Type B pancreatic cell (in vitro differentiated cells): ENCODE measurements around the gene NAA15. TPM values are rescaled to one million over a fixed set of nuclear protein-coding genes. Genes with fewer than 3 reads are reported as not detected.

Source experiments
- DNase-seq: peaks from one replicate; pipeline ENCODE4 v3.0.0; 2021; ENCODE audit warnings: mixed read lengths; ENCODE audit not compliant: unreplicated experiment; ENCODE audit errors: extremely low spot score
- H3K27ac Mint-ChIP-seq: 2 replicates; pipeline ENCODE4 v1.8.0; 2021; ENCODE audit warnings: mild to moderate bottlenecking, mixed read lengths
- H3K27me3 Mint-ChIP-seq: 2 replicates; pipeline ENCODE4 v1.8.0; 2021; ENCODE audit warnings: mixed read lengths
- H3K36me3 Mint-ChIP-seq: 2 replicates; pipeline ENCODE4 v1.8.0; 2021; ENCODE audit warnings: mixed read lengths
- H3K4me1 Mint-ChIP-seq: one replicate; pipeline ENCODE4 v1.8.0; 2021; ENCODE audit warnings: mixed read lengths; ENCODE audit not compliant: unreplicated experiment
- H3K4me3 Mint-ChIP-seq: 2 replicates; pipeline ENCODE4 v1.8.0; 2021; ENCODE audit warnings: mild to moderate bottlenecking, mixed read lengths
- H3K9me3 Mint-ChIP-seq: 2 replicates; pipeline ENCODE4 v1.8.0; 2021; ENCODE audit warnings: mixed read lengths
- CTCF ChIP-seq: fragments of 200-600 bp; sonication (generic); conservative IDR thresholded peaks from 2 replicates; pipeline ENCODE4 v1.5.0; 2021; ENCODE audit warnings: antibody characterized with exemption, mild to moderate bottlenecking
- total RNA-seq: library from RNA; stranded (reverse); gene quantifications from 2 replicates; pipeline ENCODE4 v1.2.1, GENCODE V29; 2021; ENCODE audit warnings: low replicate concordance

Gene NAA15
- total RNA-seq, 1 donor from 2014 or later, result 61.2 TPM

DNA sequence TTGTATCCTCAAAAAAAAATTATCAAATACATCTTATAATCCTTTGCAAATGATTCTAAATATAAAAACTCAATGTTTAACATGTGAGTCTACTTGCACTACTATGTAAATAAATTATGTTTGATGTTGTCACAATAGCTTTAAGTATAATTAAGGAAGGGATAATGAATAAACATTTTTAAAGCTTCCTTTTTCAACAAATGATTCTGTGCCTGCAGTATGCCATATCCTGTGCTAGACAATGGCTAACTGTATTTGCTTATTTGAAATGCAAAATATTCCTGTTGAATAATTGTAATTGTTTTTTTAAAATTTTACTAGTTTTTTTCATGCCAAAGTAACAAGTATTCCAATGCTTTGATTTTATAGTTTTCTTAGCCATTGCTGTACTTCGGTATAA is 60.0 kb downstream of the NAA15 start:
- no peaks in the 10 kb centered on the region for H3K27me3 Mint-ChIP-seq
- H3K9me3 Mint-ChIP-seq, result no peaks in the 10 kb centered on the region
- TF ChIP-seq CTCF, result no peak

DNA sequence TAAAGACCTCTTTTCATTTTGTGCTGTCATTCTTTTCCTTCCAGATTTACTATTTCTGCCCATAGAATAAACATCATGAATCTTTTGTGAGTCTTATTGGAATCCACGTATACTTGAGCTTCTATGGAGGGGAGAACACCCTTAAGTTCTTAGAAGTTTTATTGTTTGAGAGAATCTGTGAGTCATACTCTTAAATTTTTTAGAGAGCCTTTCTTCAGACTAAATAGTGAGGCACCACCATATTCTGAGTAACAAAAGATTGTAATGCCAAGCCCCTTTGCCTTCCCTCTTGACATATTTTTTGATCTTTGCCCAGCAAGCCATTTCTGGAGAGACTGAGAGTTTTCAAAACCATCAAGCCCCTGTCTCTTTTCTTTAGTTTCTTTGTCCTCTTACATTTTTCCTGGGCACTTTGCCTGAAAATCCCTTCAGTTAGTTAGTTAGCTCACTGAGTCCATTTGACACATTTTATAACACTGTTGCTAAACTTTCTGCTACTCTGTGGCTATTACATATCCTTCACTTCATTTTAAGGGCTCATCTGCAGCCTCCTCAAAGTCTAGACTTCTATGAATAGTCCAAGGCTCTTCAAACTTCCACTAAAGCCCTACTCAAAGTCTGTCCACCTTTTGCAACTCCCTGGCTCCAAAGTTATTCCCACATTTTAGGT is 66.3 kb downstream of the NAA15 start:
- Mint-ChIP-seq H3K4me1 (no peaks in the 10 kb centered on the region), H3K27me3 (no peaks in the 10 kb centered on the region), H3K27ac (no peak overlapping the region), H3K36me3 (peaks cover 51% of the 10 kb centered on the region), H3K9me3 (no peaks in the 10 kb centered on the region), H3K4me3 (no peak overlapping the region)
- no peak for DNase-seq
- TF ChIP-seq CTCF, result no peak

More for the DNA sequence above, 60.0 kb downstream of the NAA15 start:
- no peak for DNase-seq
- H3K4me1 Mint-ChIP-seq, result no peaks in the 10 kb centered on the region
- no peak overlapping the region for H3K27ac Mint-ChIP-seq
- H3K4me3 Mint-ChIP-seq, result no peak overlapping the region
- peaks cover 27% of the 10 kb centered on the region for H3K36me3 Mint-ChIP-seq

GRCh38 chr4:139368998-139369397 is 67.7 kb downstream of the NAA15 start:
- TF ChIP-seq CTCF, result no peak
- H3K27me3 Mint-ChIP-seq, result no peaks in the 10 kb centered on the region
- DNase-seq, result no peak
- peaks cover 45% of the 10 kb centered on the region for H3K36me3 Mint-ChIP-seq
- H3K4me3 Mint-ChIP-seq, result no peak overlapping the region
- no peaks in the 10 kb centered on the region for H3K4me1 Mint-ChIP-seq
- H3K27ac Mint-ChIP-seq, result no peak overlapping the region
- no peaks in the 10 kb centered on the region for H3K9me3 Mint-ChIP-seq

DNA sequence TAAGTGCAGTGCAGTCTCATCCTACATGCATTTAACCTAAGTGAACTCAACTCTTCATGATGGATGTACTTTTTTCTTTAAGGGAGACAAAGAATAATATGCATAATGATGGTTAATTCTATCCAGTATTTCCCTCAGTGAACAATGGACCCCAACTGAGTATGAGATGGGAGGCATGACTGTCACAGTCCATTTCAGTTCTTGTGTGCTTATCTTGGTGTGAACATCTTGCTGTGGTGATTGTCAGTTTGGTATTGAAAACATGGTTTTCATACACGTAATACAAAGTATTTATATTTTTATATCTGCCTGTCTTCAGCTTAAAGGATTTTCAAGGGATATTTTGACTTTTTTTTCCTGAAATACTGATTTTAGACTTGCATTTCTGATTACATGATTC is 72.9 kb downstream of the NAA15 start:
- Mint-ChIP-seq H3K27ac (no peak overlapping the region), H3K36me3 (peaks cover 32% of the 10 kb centered on the region), H3K4me3 (no peak overlapping the region), H3K9me3 (no peaks in the 10 kb centered on the region), H3K4me1 (peaks cover 6% of the 10 kb centered on the region), H3K27me3 (no peaks in the 10 kb centered on the region)
- no peak for DNase-seq
- TF ChIP-seq CTCF, result no peak

DNA sequence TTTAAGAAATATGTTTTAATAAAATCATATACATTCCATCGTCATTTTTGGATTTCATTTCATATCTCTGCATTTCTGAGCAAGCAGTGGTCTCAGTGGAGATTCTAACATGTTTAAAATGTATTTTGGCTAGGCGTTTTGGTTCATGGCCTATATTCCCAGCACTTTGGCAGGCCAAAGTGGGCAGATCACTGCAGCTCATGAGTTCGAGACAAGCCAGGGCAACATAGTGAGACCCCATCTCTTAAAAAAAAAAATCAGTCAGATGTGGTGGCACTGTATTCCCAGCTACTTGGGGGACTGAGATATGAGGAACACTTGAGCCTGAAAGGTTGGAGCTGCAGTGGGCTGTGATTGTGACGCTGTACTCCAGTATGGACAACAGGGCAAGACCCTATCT is 85.1 kb downstream of the NAA15 start:
- no peaks in the 10 kb centered on the region for H3K9me3 Mint-ChIP-seq
- peaks cover 22% of the 10 kb centered on the region for H3K36me3 Mint-ChIP-seq
- no peak for DNase-seq
- H3K4me3 Mint-ChIP-seq, result no peak overlapping the region
- no peak for TF ChIP-seq CTCF
- no peaks in the 10 kb centered on the region for H3K4me1 Mint-ChIP-seq
- no peaks in the 10 kb centered on the region for H3K27me3 Mint-ChIP-seq
- no peak overlapping the region for H3K27ac Mint-ChIP-seq
